ENCODE measurements around the gene NSD1.

NSD1 gene

DNA sequence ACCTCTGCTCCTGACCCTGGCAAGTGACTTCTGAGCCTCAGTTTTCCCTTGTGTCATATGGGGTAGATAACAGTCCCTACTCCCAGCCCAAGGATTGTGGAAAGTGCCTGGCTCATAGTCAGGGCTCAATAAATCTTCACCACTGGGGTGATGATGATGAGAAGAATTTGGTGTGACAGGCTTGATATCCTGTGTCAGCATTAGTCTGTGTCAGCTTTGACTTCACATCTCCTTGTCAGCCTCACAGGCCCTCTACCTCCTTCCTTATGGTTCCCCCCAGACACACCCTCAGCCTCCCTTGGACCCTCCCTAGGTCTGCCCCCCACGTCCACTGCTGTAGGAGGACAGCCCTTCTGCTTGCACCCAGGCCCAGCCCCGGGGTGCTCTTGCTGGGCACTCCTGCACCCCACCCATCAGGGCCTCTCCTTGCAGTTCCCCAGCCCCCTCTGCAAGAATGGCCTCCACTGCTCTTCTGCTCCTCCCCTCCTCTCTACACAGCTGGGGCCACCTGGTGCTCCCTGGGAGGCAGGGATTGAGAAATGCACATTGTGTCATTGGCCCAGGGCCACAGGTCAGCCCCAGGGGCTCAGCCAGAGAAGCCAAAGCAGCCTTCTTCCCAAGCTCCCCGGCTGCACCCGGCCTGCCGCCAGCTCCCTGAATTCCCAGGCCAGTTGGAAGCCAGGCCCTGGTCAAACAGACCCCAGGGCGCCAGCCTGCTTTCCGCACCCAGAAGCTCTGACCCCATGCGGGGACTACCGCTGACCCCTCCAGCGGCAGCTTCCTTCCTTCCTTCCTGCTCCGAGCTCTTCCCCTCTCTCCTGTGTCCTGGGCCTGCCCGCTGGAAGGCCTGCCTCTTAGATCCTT is 39.1 kb upstream of the NSD1 start:
- DNase-seq, result no peak
- Mint-ChIP-seq H3K9me3 (no peaks in the 10 kb centered on the region), H3K4me1 (no peaks in the 10 kb centered on the region), H3K27ac (no peak overlapping the region), H3K36me3 (no peaks in the 10 kb centered on the region), H3K4me3 (no peak overlapping the region), H3K27me3 (peaks cover 0 to 3% of the 10 kb centered on the region in 2 donors)
- ATAC-seq (replicated peaks), result no peak

DNA sequence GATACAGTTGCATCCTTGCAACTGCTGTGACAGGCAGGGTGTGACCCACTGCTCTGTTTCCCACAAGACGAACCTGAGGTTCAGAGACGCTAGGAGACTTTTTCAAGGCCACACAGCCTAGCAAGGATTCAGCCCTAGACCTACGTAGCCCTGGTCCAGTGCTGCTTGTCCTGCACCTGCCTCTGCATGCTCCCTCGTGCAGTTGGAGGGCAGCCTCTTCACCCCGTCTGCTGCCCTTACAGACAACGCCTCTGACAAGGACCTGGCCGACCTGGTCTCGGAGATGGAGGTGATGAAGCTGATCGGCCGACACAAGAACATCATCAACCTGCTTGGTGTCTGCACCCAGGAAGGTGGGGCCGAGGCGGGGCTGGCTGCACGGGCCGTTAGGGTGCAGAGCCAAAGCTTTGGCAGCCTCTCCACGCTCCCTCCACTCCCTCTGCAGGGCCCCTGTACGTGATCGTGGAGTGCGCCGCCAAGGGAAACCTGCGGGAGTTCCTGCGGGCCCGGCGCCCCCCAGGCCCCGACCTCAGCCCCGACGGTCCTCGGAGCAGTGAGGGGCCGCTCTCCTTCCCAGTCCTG is 38.4 kb upstream of the NSD1 start:
- ATAC-seq (replicated peaks) (no peak), DNase-seq (no peak)
- Mint-ChIP-seq H3K4me3 (no peak overlapping the region), H3K9me3 (no peaks in the 10 kb centered on the region), H3K4me1 (no peaks in the 10 kb centered on the region), H3K27ac (no peak overlapping the region), H3K27me3 (no peaks in the 10 kb centered on the region), H3K36me3 (no peaks in the 10 kb centered on the region)

DNA sequence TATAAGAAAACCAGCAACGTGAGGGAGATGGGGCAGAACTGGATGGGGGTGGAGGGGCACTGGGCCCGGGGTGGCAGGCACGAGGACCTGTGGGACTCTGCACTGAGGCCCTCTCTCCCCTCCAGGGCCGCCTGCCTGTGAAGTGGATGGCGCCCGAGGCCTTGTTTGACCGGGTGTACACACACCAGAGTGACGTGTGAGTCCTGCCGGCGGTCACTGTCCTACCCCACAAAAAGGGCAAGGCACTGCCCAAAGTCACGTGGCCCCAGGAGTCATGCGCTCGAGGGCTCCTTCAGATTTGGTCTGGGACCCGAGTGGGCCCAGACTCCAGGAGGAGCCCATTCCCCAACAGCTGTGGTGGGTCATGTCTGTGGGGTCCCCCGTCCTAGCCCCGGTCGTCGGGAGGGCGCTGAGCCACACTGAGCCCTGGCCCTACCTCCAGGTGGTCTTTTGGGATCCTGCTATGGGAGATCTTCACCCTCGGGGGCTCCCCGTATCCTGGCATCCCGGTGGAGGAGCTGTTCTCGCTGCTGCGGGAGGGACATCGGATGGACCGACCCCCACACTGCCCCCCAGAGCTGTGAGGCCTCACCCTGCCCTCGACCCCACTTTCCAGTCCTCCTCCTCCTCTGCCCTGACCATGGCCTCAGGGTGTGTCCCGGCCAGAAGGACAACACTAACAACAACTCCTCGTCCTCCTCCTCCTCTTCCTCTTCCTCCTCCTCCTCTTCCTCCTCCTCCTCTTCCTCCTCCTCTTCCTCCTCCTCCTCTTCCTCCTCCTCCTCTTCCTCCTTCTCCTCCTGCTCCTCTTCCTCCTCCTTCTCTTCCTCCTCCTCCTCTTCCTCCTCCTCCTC is 37.2 kb upstream of the NSD1 start:
- ATAC-seq (replicated peaks), result peak; percentile 17 to 28
- no peaks in the 10 kb centered on the region for H3K4me1 Mint-ChIP-seq
- H3K27me3 Mint-ChIP-seq, result peaks cover 0 to 4% of the 10 kb centered on the region in 2 donors

DNA sequence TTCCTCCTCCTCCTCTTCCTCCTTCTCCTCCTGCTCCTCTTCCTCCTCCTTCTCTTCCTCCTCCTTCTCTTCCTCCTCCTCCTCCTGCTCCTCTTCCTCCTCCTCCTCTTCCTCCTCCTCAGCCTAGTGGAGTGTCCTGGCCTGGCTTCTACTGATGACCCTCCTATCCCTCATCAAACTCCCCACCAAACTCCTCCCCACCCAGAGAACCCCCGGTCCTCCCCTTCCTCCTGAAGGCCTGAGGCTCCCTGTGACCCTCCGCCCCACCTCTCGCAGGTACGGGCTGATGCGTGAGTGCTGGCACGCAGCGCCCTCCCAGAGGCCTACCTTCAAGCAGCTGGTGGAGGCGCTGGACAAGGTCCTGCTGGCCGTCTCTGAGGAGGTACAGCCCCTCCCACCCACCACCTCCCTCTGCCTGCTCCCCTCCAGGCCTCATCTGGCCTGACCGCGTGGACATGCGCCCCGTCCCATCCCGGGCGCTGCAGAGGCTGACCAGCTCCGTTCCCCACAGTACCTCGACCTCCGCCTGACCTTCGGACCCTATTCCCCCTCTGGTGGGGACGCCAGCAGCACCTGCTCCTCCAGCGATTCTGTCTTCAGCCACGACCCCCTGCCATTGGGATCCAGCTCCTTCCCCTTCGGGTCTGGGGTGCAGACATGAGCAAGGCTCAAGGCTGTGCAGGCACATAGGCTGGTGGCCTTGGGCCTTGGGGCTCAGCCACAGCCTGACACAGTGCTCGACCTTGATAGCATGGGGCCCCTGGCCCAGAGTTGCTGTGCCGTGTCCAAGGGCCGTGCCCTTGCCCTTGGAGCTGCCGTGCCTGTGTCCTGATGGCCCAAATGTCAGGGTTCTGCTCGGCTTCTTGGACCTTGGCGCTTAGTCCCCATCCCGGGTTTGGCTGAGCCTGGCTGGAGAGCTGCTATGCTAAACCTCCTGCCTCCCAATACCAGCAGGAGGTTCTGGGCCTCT is 36.3 kb upstream of the NSD1 start:
- H3K9me3 Mint-ChIP-seq, result no peaks in the 10 kb centered on the region
- DNase-seq (no peak), ATAC-seq (replicated peaks) (peak; percentile 22 to 24)
- H3K36me3 Mint-ChIP-seq, result no peaks in the 10 kb centered on the region
- H3K27ac Mint-ChIP-seq, result no peak overlapping the region
- H3K4me3 Mint-ChIP-seq, result no peak overlapping the region
- peaks cover 0 to 4% of the 10 kb centered on the region in 2 donors for H3K27me3 Mint-ChIP-seq
- H3K4me1 Mint-ChIP-seq, result no peaks in the 10 kb centered on the region

More for the DNA sequence above, 37.2 kb upstream of the NSD1 start:
- Mint-ChIP-seq H3K36me3 (no peaks in the 10 kb centered on the region), H3K27ac (no peak overlapping the region), H3K4me3 (no peak overlapping the region), H3K9me3 (no peaks in the 10 kb centered on the region)
- DNase-seq, result no peak

DNA sequence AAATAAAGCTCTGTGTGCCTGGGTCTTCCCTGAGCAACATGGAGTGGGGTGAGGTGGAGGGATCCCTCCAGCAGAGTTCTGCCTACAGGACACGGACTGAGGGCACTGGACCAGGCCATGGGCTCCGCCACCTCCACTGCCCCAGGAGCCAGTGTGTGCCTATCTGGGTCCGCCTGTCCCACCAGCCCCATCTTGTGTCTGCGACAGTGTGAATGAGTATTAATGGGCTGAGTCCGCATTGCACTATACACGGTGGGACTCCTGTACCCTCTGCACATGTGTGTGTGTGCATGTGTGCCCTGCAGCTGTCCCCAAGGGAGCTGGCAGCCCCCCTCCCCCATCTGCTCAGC is 35.5 kb upstream of the NSD1 start:
- H3K27ac Mint-ChIP-seq, result no peak overlapping the region
- no peak for DNase-seq
- H3K4me1 Mint-ChIP-seq, result no peaks in the 10 kb centered on the region
- peaks cover 5 to 6% of the 10 kb centered on the region in 2 donors for H3K27me3 Mint-ChIP-seq
- H3K36me3 Mint-ChIP-seq, result no peaks in the 10 kb centered on the region
- no peak overlapping the region for H3K4me3 Mint-ChIP-seq
- no peak for ATAC-seq (replicated peaks)
- no peaks in the 10 kb centered on the region for H3K9me3 Mint-ChIP-seq

DNA sequence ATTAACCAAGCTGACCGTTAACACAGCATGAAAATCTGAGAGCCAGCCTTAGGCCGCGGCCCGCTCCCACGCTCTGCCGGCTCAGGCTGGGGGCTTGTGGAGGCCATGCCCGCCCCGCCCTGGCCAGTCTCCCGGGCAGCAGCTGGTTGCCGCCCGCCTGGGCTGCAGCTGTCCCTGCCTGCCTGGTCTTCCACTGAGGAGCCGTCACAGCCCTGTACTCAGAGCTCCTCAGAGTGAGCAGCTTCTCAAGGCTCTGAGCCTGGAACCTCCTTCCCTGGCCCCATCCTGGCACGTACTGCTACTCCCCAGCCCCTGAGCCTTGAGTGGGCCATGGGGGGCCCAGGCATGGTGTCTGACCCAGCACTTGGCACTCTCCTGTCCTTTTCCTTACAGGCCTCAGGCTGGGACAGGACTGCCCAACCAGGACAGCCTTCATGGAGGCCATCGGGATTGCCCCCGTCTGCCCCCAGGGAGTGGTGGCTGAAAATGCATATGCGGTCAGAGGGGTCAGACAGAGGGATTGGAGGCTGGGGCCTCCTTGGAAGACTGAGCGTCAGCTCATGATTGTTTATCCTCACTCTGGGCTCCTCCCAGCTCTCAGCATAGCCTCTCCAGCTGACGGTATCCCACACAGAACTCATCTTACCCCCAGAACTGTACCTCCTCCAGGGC is 35.0 kb upstream of the NSD1 start:
- H3K9me3 Mint-ChIP-seq, result no peaks in the 10 kb centered on the region
- ATAC-seq (replicated peaks) (no peak), DNase-seq (no peak)
- H3K4me1 Mint-ChIP-seq, result no peaks in the 10 kb centered on the region
- no peak overlapping the region for H3K27ac Mint-ChIP-seq
- no peak overlapping the region for H3K4me3 Mint-ChIP-seq
- H3K27me3 Mint-ChIP-seq, result peaks cover 10 to 11% of the 10 kb centered on the region in 2 donors
- H3K36me3 Mint-ChIP-seq, result no peaks in the 10 kb centered on the region

DNA sequence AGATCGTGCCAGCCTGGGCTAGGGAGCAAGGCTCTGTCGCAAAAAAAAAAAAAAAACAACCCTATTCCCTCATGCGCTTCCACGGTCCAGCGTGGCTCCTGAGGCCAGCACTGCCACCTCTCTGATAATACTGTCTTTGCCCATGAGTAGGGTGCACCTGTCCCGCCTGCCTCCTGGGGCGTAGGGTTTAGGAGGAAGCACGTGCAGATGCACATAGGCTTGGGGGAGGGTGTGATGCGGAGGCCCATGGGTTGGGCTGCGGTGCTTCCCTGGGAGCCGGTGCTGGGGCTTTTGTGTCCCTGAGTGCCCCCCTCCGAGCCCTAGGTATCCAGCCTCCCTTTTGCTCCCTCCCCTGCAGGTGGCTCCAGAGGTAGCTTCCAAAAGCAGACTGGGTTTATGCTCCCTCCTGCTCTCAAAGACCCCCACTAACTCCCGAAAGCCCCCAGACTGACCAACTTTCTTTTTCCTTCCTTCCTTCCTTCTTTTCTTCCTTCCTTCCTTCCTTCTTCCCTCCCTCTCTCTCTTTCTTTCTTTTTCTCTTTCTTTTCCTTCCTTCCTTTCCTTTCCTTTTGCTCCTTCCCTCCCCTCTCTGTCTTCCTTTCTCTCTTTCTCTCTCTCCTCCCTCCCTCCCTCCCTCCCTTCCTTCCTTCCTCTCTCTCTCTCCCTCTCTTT is 34.0 kb upstream of the NSD1 start:
- no peak overlapping the region for H3K27ac Mint-ChIP-seq
- H3K27me3 Mint-ChIP-seq, result peaks cover 18 to 20% of the 10 kb centered on the region in 2 donors
- H3K4me3 Mint-ChIP-seq, result no peak overlapping the region
- DNase-seq, result no peak
- H3K36me3 Mint-ChIP-seq, result no peaks in the 10 kb centered on the region
- no peaks in the 10 kb centered on the region for H3K4me1 Mint-ChIP-seq
- peak in 1 of 2 donors; percentile 25 for ATAC-seq (replicated peaks)
- H3K9me3 Mint-ChIP-seq, result no peaks in the 10 kb centered on the region

DNA sequence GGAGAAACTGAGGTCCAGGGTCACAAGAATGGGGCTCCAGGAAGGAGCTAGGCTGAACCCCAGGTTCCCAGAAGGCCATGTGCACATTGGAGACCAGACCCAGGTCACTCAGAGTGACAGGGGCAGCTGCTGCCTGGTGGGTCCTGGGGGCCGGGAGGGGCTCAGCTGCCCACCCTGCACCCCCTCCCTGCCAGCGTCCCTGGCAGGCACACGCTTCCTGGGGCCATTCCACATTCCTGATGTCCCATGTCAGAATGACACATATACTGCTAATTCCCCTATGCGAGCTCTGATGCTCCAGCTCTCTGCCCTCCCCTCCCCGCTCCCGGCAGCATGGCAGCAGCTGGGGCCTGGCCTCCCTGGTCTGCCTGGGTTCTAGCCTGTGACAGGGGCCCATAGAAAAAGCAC is 32.9 kb upstream of the NSD1 start:
- Mint-ChIP-seq H3K4me1 (no peaks in the 10 kb centered on the region), H3K36me3 (no peaks in the 10 kb centered on the region), H3K27ac (no peak overlapping the region), H3K27me3 (peaks cover 18 to 20% of the 10 kb centered on the region in 2 donors), H3K4me3 (no peak overlapping the region), H3K9me3 (no peaks in the 10 kb centered on the region)
- no peak for ATAC-seq (replicated peaks)
- DNase-seq, result no peak

DNA sequence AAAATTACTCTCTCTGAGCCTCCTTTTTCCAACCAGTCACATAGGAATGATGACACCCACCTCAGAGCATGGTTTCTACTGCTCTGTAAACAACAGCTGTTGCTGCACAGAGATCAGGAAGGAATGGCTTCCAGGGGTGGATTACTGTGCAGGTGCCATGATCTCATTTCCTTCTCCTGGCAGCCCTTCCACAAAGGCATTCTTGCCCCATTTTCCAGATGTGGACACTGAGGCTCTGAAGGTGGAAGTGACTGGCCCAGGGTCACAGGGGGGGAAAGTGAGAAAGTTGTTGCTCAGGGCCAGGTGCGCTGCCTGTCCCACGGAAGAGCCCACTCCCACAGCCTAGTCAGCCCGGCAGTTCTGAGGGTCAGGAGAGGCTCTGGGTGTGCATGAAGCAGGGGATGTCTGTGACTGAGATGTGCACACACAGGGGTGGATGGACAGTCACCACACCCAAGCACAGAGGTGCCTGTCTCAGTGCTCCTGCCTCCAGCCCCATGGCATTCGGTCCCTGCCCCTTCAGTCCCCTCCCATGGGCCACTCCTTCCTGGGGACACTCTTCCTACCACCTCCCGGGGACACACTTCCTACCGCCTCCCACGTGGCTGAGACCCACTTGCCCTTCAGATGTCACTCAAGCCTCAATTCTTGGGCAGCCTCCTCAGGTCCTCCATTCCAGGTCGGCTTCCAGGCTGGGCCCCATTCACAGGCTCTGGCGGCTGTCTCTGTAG is 29.9 kb upstream of the NSD1 start:
- Mint-ChIP-seq H3K9me3 (no peaks in the 10 kb centered on the region), H3K4me3 (no peak overlapping the region), H3K27me3 (peaks cover 18 to 20% of the 10 kb centered on the region in 2 donors), H3K36me3 (no peaks in the 10 kb centered on the region), H3K4me1 (no peaks in the 10 kb centered on the region), H3K27ac (no peak overlapping the region)
- no peak for ATAC-seq (replicated peaks)
- no peak for DNase-seq

DNA sequence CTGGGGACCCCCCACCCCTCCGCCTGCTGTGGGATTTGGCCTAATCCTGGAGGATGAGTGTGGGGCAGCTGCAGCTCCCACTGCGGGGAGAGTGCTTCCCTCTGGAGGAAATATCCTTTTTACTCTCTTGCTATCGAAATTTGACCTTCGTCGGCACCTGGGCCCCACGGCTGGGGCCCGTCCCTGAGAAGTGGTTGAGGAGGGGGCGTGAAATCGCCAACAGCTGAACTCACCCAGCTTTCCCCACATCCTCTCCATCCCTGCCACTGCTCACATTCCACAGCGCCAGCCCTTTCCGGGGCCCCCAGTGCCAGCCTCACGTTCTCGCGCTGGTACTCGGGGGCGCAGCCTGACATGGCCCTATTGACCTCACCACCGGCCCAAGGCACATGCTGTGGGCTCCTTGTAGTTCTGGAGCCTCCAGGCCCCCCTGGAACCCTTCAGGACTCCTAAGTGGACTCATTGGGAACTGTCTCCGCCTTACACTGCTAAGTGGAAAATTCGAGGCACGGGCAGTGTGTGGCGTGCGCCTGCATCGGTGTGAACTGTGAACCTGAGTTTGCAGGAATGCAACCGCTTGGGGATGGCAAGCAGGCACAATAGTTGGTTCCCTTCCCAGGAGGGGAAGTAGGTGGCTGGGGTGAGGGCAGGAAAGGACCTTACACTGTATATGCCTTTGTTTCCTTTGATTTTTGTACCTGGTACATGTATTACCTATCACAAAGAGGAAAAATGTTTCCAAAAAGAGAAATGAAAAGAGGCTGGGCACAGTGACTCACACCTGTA is 27.7 kb upstream of the NSD1 start:
- Mint-ChIP-seq H3K27ac (no peak overlapping the region), H3K27me3 (peaks cover 14 to 20% of the 10 kb centered on the region in 2 donors), H3K4me3 (no peak overlapping the region), H3K4me1 (peaks cover 0 to 2% of the 10 kb centered on the region in 2 donors), H3K36me3 (no peaks in the 10 kb centered on the region), H3K9me3 (no peaks in the 10 kb centered on the region)
- DNase-seq (no peak), ATAC-seq (replicated peaks) (no peak)

DNA sequence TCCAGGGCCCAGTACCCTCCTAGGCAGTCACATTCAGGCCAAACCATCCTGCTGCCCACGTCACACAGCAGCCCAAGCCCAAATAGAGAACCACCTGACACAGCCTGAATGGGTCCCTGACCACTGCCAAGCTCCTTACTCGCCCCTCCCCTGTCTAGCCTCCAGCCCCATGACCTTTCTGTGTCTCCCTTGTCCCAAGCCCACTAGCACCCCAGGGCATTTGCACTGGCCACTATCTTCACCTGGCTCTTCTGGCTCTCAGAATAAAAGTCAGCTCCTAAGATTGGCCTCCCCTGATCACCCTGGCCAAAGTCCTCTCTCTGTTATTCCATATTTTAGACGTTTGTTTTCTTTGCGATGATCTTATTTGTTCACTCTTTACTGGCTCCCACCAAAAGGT is 26.4 kb upstream of the NSD1 start:
- DNase-seq, result no peak
- ATAC-seq (replicated peaks), result no peak
- Mint-ChIP-seq H3K4me3 (no peak overlapping the region), H3K27ac (no peak overlapping the region), H3K9me3 (no peaks in the 10 kb centered on the region), H3K36me3 (no peaks in the 10 kb centered on the region), H3K4me1 (peaks cover 4 to 7% of the 10 kb centered on the region in 2 donors), H3K27me3 (peaks cover 14 to 20% of the 10 kb centered on the region in 2 donors)

DNA sequence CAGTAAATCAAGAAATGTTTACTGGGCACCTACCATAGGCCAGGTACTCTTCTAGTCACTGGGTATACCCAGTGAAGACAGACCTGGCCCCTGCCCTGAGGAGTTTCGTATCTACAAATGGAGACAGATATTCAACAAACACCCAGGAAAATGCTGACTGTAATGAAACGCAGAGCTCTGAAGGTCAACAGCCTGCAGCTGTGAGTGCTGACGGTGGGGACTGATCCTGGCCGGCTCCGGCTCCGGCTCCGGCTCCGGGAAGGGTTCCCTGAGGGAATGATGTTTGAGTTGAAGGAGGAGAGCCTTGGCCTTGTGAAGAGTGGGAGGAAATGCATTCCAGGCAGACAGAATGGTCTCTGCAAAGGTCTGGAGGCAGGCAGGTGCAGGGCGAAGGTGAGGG is 23.8 kb upstream of the NSD1 start:
- H3K27me3 Mint-ChIP-seq, result no peaks in the 10 kb centered on the region
- H3K4me1 Mint-ChIP-seq, result peaks cover 7 to 19% of the 10 kb centered on the region in 2 donors
- DNase-seq (no peak), ATAC-seq (replicated peaks) (no peak)
- no peaks in the 10 kb centered on the region for H3K36me3 Mint-ChIP-seq
- no peak overlapping the region for H3K27ac Mint-ChIP-seq
- no peak overlapping the region for H3K4me3 Mint-ChIP-seq
- no peaks in the 10 kb centered on the region for H3K9me3 Mint-ChIP-seq

Measured in stimulated activated naive B cell treated with anti-CD40 and anti-IgM and Interleukin-4, amounts not matched to agents 10 μg/mL and 1 μg/mL and 100 μg/mL, for 72 hours (primary cell).